AG20443 (cell line): ENCODE data around the gene ATP8A1.

ENCODE experiments used
- DNase-seq: peaks from one replicate; pipeline ENCODE4 v3.0.0; 2012; ENCODE audit warnings: low spot score, mixed read lengths

ATP8A1 gene

DNA sequence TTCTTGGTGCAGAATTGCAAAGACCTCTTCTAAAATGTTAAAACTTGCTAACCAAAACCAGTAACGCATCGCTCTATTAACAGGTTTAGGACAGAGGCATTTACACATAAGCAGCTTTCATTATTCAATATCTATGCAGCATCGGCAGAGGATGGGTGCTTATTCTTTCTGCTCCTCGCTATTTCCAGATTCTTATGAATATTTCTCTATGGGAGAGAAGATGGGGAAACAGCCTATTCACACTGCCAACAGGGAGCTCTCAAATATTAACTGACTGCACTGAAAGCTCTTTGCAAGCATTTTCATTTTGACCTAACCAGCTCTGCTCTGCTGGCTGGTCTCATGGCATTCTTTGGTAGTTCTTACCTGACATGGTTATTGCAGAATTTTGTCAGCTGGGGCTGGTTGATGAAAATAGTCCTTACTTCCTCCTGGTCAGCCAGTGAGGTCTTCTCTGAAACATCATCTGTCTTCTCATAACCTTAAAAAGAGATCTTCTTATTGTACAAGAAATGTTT lies 30.2 kb downstream of the ATP8A1 start:
- no peak for DNase-seq

DNA sequence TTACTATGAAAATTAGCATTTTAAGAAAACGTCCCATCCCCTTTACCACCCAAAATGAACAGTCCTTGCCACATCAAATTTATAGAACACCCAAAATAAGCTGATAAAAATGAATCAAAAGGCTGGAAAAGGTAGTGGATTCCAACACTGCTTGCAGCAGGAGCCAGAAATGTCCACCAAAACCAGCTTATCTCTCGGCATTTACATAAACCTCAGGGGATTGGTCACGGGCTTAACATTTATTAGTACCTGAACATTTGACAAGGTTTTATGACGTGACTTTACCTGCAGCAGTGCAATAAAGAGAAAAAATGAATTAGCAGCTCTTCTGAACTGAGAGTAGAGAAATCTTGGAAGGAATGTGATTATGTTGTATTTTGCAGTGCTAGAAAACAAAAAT lies 31.6 kb downstream of the ATP8A1 start:
- DNase-seq, result no peak

GRCh38 chr4:42624551-42624950 lies 32.4 kb downstream of the ATP8A1 start:
- DNase-seq, result no peak

- no peak for DNase-seq
These were observed 38.9 kb downstream of the ATP8A1 start for GRCh38 chr4:42618023-42618422.

- no peak for DNase-seq
These were observed 39.9 kb downstream of the ATP8A1 start for GRCh38 chr4:42617030-42617429.

DNA sequence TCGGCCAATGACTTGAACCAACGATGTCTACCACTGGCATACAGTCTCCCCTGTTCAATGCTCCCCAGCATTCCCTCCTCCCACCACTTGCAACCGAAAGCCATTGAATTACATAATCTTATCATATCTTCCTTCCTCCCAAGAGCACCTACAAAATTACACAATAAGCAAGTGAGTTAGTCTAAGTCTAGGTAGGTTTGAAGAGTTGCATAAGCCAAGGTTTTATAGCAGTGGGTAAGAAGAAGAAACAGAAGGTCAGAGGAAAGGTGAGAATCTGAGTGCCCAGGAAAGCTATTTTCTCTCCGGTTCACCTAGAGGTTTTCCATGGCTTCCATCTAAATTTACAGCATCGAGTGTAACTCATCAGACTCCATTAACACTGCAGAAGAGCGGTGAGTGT lies 40.3 kb downstream of the ATP8A1 start:
- DNase-seq, result no peak

DNA sequence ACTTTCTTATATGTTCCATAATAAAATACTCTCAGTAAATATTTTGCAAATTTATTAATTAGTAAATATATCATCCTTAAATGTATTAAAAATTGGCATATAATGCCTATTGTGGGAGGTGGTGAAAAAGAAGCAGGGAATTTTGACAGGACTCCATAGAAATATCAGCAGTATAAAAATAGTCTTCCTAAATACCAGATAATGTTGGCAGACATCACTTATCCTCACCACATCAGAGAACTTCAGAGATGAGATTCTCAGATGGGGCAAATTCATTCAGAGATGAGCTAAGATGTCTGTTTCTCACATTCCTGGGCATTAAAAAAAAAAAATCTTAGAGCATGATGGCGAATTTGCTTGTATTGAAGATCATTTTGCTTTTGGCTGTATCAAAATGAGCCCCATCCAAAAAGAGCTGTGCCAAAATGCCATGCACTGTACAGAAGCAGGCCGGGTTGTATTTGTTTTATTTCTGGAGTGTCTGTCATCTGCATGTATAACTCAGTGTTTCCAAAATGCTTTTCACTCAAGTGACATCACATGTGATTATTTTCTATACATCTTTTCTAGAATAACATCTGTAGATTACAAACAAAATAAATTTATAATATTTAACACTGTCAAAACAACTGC lies 41.7 kb downstream of the ATP8A1 start:
- DNase-seq, result no peak

GRCh38 chr4:42612898-42613297 lies 44.0 kb downstream of the ATP8A1 start:
- DNase-seq, result no peak

- DNase-seq, result no peak
These were observed 46.0 kb downstream of the ATP8A1 start for GRCh38 chr4:42610941-42611340.

DNA sequence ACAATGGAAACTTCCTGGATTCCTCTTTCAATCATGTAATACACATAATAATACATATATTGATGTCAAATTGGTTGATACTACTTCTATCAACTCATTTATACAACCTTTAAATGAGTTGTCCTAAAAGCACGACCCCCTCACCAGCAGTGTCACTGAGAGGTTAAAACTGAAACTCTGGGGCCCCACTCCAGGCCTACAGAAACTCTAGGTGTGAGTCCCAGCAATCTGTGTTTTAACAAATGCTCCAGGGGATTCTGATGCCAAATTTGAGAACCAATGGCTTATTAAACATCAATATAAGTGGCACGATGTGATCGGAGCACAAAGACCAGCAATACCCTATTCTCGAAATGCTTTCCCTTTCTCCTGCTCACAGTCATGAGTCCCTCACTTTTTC lies 47.9 kb downstream of the ATP8A1 start:
- no peak for DNase-seq

GRCh38 chr4:42608551-42608950 lies 48.4 kb downstream of the ATP8A1 start:
- no peak for DNase-seq

DNA sequence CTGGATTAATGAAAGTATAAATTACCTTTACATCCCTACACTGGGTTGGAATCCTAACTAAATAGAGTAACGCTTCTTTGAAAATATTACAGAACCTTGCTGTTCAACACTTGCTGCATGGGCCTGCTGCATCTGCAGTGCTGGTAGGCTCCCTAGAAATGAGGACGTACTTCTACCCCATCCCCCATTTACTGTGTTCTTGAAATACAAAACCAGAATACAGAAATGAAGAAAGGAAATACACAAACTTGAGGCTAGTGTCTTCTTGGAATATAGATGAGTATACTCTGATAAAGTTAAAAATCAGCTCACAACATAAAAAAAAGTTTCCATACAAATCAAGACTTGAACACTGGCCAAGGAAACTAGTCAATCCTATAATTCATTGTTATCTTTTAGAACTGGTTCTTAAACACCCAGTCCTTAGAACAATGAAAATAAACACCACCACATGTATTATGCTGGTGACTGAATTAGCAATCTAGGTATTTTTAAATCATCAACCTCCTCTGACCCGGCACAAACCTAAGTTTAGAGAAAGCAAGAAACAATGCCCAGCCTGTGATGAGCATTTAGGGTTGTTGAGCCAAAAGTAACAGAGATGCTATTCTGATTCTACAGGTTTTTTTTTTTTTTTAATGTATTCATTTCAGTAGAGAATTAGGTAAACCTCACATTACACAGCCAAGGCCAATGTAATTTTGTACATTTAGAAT lies 49.7 kb downstream of the ATP8A1 start:
- no peak for DNase-seq

DNA sequence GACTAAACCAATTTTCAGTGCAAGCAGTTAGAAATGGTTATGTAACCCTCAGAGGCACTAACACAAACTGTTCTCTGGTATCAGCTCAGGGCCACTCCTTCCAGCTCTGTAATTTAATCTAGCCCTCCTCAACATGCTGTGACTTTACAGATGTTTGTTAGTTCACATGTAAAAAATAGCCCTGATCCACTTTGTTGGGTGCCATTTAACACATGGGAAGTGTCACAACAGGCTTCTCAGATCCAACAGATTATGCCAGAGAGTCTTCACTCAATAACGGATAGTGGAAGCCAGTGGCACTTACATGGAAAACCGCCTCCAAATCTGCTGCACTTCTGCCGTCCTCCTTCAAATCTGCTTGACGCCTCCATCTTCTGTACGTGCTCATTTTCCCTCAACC lies 51.6 kb downstream of the ATP8A1 start:
- no peak for DNase-seq

- DNase-seq, result no peak
These were observed 53.0 kb downstream of the ATP8A1 start for GRCh38 chr4:42603862-42604261.

DNA sequence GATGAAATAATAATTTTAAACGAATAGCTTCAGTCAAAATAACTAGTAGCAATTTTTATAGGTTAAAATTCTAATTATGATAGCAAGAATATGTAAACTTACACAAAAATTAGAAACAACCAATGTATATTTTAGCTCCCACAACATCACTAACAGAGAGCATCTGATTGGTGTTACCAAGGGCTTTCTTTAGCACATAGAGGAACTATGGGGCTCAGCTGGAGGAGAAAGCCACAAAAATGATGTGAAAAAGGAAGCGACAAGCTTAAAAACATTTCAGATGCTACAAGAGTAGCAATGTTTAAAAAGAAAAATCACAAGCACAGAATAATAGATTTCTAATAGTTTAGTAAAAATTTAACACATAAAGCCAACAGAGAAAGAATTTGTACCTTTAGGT lies 56.3 kb downstream of the ATP8A1 start:
- no peak for DNase-seq

GRCh38 chr4:42596918-42597317 lies 60.0 kb downstream of the ATP8A1 start:
- no peak for DNase-seq

- DNase-seq, result no peak
These were observed 62.0 kb downstream of the ATP8A1 start for GRCh38 chr4:42594888-42595287.

DNA sequence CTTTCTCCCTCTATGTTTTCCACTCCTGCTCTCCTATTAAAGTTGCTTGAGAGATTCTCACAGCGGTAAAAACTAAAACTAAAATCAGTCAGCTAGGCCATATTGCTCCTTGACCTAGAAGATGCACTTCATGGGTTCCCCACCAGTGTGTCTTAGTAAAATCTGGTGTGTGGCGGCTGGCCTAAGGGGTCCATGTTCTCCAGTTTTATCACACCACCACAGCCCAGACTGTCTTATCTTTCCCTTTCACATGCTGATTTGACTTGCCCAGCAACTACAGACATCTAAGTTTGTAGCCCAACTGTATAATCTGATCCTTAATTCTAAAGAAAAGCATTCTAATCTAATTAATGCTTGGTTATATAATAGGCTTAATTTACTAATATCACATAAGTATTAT lies 68.0 kb downstream of the ATP8A1 start:
- DNase-seq, result no peak

DNA sequence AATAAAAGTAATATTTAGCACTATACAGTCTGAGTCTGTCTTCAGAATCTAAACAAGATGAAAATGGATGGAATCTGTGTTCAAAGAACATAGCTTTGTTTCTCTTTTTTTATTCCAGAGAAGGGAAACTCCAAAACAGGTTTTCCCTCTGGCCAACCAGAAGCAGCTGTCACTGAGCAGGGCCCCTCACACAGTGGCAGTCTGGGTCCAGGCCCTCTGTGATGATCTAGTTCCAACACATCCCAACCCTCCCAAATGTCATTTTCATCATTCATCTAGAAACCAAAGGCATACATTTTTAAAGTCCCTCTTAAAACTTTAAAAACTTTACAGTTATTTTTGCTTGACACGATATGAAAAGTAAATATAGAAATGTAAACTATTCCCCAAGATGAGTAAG lies 70.1 kb downstream of the ATP8A1 start:
- DNase-seq, result no peak

DNA sequence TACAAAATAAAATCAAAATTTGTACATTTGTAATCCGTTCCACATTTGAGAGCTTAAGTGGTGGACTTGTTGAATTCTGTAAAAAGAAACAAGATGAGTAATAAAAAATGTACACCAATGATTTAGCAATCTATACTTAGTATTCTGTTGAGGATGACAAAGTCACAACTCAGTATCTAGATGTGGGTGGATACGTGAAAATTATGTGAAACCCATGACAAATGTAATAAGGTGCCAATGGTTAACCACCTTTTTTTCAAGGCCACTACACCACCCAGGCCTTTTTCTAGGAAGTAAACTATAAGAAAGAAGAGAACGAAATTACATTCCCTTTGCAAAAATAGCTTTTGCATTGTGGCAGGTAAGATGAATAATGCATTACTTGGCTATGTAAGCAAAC lies 77.0 kb downstream of the ATP8A1 start:
- no peak for DNase-seq

DNA sequence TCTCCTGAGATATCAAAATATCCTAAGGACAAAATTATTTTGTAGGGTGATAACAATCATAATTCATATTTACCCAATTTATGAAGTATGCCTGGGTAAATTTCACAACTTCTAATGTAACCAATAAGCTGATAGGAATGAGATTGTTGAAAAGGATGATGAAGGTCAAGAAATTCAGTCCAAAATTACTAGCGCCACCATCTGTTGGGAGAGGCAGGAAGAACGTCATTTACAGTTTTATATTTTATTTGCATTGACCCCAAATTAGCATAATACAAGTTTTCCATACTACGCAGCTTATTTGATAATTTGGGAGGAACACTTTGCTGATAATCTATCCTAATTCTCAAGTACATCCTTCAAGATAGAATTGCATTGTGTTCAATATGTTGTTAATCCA lies 78.7 kb downstream of the ATP8A1 start:
- DNase-seq, result no peak

GRCh38 chr4:42574870-42575430 lies 82.0 kb downstream of the ATP8A1 start:
- DNase-seq, result no peak

GRCh38 chr4:42573249-42573648 lies 83.7 kb downstream of the ATP8A1 start:
- DNase-seq, result no peak

DNA sequence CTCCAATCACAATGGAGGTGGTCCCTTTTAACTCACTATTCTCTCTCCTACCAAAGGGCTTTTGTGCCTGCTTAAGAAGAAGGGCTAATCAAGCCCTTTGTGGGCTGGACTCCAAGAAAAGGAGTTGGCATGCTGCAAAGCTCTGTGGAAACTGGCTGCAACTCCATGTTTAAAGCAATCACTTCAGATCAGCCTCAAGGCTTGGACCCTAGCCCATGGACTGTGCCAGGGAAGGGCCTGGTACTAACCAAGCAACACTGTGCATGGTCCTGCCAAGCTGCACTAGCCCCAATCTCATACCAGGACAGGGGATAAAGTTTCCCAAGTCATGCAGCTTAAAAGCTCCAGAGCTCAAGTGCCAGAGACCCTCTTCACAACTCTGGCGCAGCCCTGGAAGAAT lies 86.7 kb downstream of the ATP8A1 start:
- DNase-seq, result no peak
